Suppressor macrophage treated with lipopolysaccharide for 1 hour (primary cell): Measurements from ENCODE around the gene LRCH1.
"Not testable (repeated sequence)": the region's sequence is repeated elsewhere in the genome, so short reads cannot be mapped to it uniquely, and the experiment has no call there.

Experiments
- DNase-seq, 3 donors: peaks; one replicate each; pipeline ENCODE4 v3.0.0-alpha.2; 2020 to 2022

Gene LRCH1

DNA sequence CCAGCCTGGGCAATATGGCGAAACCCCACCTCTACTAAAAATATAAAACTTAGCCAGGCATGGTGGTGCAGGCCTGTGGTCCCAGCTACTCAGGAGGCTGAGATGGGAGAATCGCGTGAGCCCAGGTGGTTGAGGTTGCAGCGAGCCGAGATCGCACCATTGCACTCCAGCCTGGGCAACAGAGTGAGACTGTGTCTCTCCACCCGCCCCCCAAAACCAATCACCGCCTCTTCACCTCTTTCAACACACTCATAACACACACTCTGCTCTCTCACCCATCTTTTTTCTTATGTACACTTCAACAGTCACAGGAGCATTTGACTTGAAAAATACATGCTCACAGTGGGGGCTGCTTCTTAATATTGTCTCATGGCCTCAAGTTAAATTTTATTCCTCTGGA lies 167.2 kb downstream of the LRCH1 start:
- no peak for DNase-seq

- peak; percentile 44 to 58 (median 44) for DNase-seq
Measured at GRCh38 chr13:46721054-46721453, 168.1 kb downstream of the LRCH1 start.

DNA sequence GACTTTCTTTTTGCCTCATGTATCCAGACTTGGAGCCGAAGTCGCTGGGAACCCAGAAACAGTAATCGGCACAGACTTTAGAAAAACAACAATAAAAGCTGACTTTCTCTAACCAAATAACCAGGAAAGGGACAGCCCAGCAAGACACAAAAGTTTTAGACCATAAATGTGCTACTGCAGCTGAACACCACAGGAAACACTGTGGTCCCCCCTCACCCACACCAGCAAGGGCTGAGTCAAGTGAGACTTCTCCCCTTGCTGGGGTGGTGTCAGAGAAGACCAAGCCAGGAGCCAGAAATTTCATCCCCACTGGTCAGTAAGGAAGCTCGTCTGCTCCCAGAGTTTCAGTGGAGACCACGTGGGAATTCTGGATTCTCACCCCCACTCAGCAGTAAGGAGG lies 173.4 kb downstream of the LRCH1 start:
- no peak for DNase-seq

DNA sequence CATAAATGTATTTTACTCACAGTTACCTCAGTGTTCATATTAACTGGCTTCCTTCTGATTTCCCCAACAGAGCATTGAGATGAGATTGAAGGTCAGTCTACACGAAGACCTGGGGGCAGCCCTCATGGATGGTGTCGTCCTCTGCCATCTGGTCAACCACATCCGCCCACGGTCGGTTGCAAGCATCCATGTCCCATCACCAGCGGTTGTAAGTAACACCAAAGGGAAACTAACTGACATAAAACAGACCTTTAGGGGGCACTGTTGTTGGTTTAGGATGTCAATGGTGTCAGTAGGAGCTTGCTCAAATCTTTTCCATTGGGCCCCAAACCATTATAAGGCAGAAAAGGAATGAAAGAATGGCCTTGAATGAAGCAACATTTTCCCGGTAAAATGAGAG lies 175.8 kb downstream of the LRCH1 start:
- peak; percentile 53 to 60 (median 59) for DNase-seq

DNA sequence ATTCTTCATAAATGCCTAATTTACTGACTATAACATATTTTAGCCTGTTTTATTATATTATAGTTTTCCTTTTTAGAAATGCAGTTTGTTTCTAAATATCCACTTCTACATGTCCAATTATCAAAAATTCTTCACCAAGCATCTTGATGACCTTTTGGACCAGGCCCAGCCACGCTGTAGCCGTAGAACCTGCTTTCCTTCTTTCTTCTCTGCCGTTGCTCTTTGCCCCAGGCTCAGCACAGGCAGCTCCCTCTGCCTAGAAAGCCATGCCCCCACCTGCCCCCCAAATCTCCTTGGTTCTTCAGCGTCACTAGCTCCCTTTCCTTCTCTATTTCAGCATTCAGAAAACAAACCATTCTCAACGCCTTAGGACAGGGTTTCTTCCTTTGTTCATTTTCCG lies 178.6 kb downstream of the LRCH1 start:
- no peak for DNase-seq

DNA sequence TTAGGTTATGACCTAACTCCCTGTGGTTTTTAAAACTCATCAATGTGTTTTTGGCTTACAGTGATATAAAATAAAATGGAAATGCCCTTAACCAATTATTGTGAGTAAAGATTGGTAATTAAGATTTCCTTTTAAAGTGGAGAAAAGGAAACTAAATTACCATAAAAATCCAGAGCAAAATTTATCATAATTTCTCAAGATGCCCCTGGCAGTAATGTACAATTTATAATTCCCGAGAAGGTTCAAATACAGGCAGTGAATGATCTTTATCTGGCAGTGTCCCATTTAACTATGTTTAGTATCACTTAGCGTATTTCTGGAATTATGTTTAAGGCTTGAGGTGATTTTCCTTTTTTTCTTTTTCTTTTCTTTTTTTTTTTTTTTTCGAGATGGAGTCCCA lies 182.5 kb downstream of the LRCH1 start:
- DNase-seq = no peak

- DNase-seq = peak in 1 of 3 donors; percentile 24
Measured at GRCh38 chr13:46736541-46737310, 183.8 kb downstream of the LRCH1 start.

- no peak for DNase-seq
Measured at GRCh38 chr13:46738055-46738454, 185.1 kb downstream of the LRCH1 start.

- DNase-seq = no peak
Measured at GRCh38 chr13:46738766-46739165, 185.8 kb downstream of the LRCH1 start.

DNA sequence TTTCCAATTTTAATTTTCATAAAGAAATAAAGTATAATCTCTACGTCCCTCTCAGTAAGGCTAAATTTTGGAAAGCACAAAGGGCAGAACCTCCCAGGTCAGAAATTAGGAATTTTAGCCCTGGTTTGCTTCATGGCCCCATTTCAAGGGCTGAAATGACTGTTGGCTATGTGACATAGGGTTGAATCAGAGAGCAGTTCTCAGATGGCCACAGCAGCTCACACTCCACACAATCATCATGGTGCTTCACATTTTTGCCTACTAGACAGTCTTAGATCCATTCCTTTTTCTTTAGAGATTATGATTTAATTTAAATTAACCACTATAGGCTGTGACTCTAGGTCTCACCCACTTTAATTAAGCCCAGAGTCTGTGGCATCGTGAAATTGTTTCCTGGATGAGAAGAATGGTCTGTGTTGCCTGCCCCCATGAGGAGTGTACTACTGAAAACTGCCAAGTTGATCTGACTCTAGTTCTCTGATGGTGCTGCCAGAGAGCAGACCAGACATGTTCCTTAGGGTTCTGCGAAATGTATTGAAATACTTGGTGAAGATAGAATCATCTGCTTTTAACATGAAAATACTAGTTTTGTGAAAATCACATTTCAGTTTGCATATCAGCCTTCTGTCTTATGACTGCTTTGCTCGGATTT lies 186.6 kb downstream of the LRCH1 start:
- DNase-seq = no peak

DNA sequence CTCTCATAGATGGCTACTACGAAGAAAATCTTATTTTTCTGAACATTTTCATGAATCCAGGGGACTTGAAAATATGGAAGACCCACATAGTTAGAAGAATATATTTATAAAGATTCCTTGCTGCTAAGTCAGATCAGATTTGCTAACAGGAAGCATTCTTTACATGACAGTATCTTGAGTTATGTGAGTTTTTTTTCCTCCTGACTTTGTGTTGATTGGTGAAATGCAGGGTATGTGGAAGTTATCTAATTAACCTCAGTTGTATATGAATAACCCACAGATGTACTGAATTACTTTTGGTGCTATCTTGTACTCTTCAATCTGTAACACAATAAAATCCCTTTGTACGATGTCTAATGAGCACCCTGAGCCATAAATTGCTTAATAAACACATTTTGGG lies 190.2 kb downstream of the LRCH1 start:
- DNase-seq = no peak

- no peak for DNase-seq
Measured at GRCh38 chr13:46745062-46745461, 192.1 kb downstream of the LRCH1 start.

DNA sequence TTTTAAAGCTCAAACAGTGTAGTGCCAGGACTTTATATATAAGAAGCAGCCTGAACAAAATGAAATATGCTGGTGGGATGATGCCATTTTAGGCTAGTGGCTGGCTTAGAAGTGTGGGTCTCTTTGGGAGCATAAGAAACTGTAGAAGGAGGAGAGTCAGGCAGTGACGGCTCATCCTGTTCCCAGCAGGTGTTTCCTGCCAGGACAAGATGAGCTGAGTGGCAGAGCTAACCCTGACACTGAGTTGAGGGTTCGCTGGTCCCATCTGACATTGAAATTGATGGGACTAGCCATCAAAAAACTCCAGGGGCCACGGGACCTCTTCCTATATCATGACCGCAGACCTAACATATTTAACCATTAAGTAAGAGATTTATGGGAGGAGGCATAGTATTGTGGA lies 192.7 kb downstream of the LRCH1 start:
- no peak for DNase-seq

GRCh38 chr13:46747031-46747820 lies 194.3 kb downstream of the LRCH1 start:
- DNase-seq = no peak

DNA sequence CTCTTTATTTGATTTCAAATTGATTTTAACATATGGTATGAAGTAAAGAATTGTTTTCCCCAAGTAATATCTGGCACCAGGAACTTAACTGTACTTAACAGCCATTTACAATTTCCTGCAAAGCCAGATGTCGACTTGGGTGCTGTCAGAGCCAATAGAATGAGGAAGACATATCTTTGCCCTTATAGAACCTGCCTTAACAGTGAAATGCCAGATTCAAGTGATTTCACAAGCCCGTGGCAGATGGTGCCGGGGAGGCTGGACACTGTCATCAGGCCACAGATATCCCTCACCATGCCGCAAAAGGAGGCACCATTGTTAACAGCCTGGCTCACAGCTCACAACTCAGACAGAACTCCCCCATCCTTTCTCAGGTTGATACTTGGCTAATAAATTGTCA lies 195.3 kb downstream of the LRCH1 start:
- no peak for DNase-seq

- DNase-seq = no peak
Measured at GRCh38 chr13:46749951-46750350, 197.0 kb downstream of the LRCH1 start.

GRCh38 chr13:46751811-46752635 lies 199.1 kb downstream of the LRCH1 start:
- DNase-seq = peak; percentile 56 to 80 (median 79)

DNA sequence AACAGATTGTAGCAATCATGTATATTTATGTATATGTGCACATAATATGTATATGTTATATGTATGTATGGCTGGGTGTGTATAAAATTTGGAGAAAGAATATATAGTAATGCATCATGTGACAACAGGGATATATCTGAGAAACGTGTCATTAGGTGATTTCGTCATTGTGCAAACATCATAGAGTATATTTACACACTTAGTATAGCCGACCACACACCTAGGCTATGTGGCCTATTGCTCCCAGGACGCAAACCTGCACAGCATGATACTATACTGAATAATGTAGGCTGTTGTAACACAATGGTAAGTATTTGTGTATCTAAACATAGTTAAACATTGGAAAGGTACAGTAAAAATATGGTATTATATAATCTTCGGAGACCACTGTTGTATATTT lies 200.2 kb downstream of the LRCH1 start:
- DNase-seq = no peak

GRCh38 chr13:46753917-46754316 lies 200.9 kb downstream of the LRCH1 start:
- DNase-seq = no peak

- DNase-seq = no peak
Measured at GRCh38 chr13:46754812-46755211, 201.8 kb downstream of the LRCH1 start.

- not testable (repeated sequence) for DNase-seq
Measured at GRCh38 chr13:46755508-46755907, 202.5 kb downstream of the LRCH1 start.

DNA sequence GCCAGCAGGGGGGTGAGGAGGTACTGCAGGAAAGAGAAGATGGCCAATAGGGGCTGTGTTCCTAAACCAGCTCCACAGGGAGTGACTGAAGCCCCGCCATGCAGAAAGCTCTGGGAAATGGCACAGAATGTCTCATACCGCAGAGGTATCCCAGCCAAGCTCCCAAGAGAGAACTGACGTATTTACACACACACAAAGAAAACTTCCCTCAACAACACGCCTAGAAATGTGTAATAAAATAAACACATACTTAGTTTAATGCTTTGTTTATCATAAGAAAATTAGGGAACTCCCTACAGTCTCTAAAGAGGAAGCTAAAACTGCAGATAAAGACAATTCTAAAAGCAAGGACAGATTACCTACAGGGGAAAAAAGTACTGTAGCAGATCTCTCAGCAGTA lies 204.0 kb downstream of the LRCH1 start:
- peak; percentile 62 to 85 (median 72) for DNase-seq

GRCh38 chr13:46757640-46758039 lies 204.7 kb downstream of the LRCH1 start:
- no peak for DNase-seq
